ENCODE data around the gene TTC9B.

Gene TTC9B

DNA sequence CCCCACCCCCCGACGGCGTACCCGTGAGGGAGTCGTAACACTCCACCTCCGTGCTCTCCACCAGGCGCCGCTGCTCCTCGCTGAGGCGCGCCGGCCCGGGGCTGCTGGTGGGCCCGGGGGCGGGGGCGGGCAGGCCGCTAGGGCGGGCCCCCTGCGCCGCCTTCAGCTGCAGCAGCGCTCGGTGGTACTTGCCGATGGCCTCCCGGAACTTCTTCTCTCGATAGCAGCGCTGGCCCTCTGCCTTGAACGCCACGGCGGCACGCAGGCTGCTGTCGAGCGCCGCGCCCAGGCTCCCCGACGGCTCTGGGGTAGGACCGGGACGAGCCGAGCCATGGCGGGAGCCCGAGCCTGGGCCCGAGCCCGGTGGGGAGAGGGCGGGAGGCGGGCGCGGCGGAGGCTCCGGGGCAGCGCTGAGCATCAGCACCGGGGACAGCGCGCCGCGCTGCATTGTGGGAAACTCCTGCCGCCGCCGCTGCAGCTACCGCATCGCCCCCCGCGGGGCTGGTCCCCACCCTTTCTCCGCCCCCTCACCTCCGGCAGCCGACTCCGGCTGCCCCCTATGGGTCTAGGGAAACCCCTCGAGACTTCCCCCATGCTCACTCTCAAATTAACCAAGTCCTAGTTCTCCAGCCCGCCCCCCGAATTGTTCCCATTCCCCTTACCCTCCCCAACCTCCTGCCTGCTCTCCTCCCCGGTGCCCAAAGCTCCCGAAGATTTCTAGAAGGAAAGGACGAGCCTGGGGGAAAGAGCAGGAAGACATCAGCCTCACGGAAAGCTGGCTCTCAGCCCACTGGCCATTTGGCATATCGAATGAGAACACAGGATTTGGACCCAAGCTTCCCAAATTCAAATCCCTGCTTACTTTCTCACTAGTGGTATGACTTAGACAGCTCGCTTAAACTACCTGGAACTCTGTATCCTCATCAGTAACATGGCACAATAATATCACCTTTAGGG, at the start of gene TTC9B:
Gene TTC9B (minus strand): TSS at position 451 of the 957 bp plus-strand sequence. CDS start 3 bp downstream, at position 448.
- peak; percentile 57 for DNase-seq (ENCODE audit: low read depth, low spot score)
- TF ChIP-seq ZNF274 (IDR thresholded peaks at IDR 0.05; ENCODE audit: low read depth, low read length), result no peak
- TF ChIP-seq YY1 (IDR thresholded peaks at IDR 0.05; ENCODE audit: insufficient read depth, insufficient read length), result no peak
- no peak for TF ChIP-seq SUZ12 (IDR thresholded peaks at IDR 0.05; ENCODE audit: extremely low read depth, insufficient read depth, insufficient read length)
- Histone ChIP-seq H3K4me1 (ENCODE audit: insufficient read depth, insufficient read length) (peaks cover 4% of the 10 kb centered on the region), H3K9me3 (ENCODE audit: insufficient read depth, low read length) (peaks cover 10% of the 10 kb centered on the region; the same call in 1 of the 2 replicates), H3K9ac (ENCODE audit: insufficient read length, low read depth) (no peak within 1 kb of the TSS), H3K27me3 (ENCODE audit: insufficient read depth, insufficient read length) (peaks cover 37% of the 10 kb centered on the region), H3K36me3 (ENCODE audit: insufficient read depth, insufficient read length, low read length) (no peaks in the 10 kb centered on the region), H3K4me3 (ENCODE audit: insufficient read length, low read depth) (no peak within 1 kb of the TSS)

GRCh38 chr19:40267601-40267997, 49.4 kb upstream of the TTC9B start:
- Histone ChIP-seq H3K4me1 (ENCODE audit: insufficient read depth, insufficient read length) (peaks cover 20% of the 10 kb centered on the region), H3K36me3 (ENCODE audit: insufficient read depth, insufficient read length, low read length) (peaks cover 45% of the 10 kb centered on the region), H3K9ac (ENCODE audit: insufficient read length, low read depth) (no peak overlapping the region), H3K9me3 (ENCODE audit: insufficient read depth, low read length) (no peaks in the 10 kb centered on the region), H3K4me3 (ENCODE audit: insufficient read length, low read depth) (no peak overlapping the region), H3K27me3 (ENCODE audit: insufficient read depth, insufficient read length) (no peaks in the 10 kb centered on the region)
- DNase-seq (ENCODE audit: low read depth, low spot score), result no peak
- TF ChIP-seq YY1 (IDR thresholded peaks at IDR 0.05; ENCODE audit: insufficient read depth, insufficient read length) (no peak), ZNF274 (IDR thresholded peaks at IDR 0.05; ENCODE audit: low read depth, low read length) (no peak), SUZ12 (IDR thresholded peaks at IDR 0.05; ENCODE audit: extremely low read depth, insufficient read depth, insufficient read length) (no peak)

- Histone ChIP-seq H3K36me3 (ENCODE audit: insufficient read depth, insufficient read length, low read length) (peaks cover 48% of the 10 kb centered on the region), H3K27me3 (ENCODE audit: insufficient read depth, insufficient read length) (no peaks in the 10 kb centered on the region), H3K4me1 (ENCODE audit: insufficient read depth, insufficient read length) (peaks cover 20% of the 10 kb centered on the region), H3K4me3 (ENCODE audit: insufficient read length, low read depth) (no peak overlapping the region), H3K9ac (ENCODE audit: insufficient read length, low read depth) (no peak overlapping the region), H3K9me3 (ENCODE audit: insufficient read depth, low read length) (no peaks in the 10 kb centered on the region)
- no peak for DNase-seq (ENCODE audit: low read depth, low spot score)
- no peak for TF ChIP-seq ZNF274 (IDR thresholded peaks at IDR 0.05; ENCODE audit: low read depth, low read length)
- TF ChIP-seq SUZ12 (IDR thresholded peaks at IDR 0.05; ENCODE audit: extremely low read depth, insufficient read depth, insufficient read length), result no peak
- TF ChIP-seq YY1 (IDR thresholded peaks at IDR 0.05; ENCODE audit: insufficient read depth, insufficient read length), result no peak
Measured at GRCh38 chr19:40266912-40267600, 48.9 kb upstream of the TTC9B start.

- no peaks in the 10 kb centered on the region for H3K9me3 ChIP-seq (ENCODE audit: insufficient read depth, low read length)
- peaks cover 43% of the 10 kb centered on the region for H3K36me3 ChIP-seq (ENCODE audit: insufficient read depth, insufficient read length, low read length)
- H3K9ac ChIP-seq (ENCODE audit: insufficient read length, low read depth), result no peak overlapping the region
- no peak overlapping the region for H3K4me3 ChIP-seq (ENCODE audit: insufficient read length, low read depth)
- no peaks in the 10 kb centered on the region for H3K27me3 ChIP-seq (ENCODE audit: insufficient read depth, insufficient read length)
- H3K4me1 ChIP-seq (ENCODE audit: insufficient read depth, insufficient read length), result peaks cover 20% of the 10 kb centered on the region
- no peak for DNase-seq (ENCODE audit: low read depth, low spot score)
- TF ChIP-seq YY1 (IDR thresholded peaks at IDR 0.05; ENCODE audit: insufficient read depth, insufficient read length), result no peak
- no peak for TF ChIP-seq ZNF274 (IDR thresholded peaks at IDR 0.05; ENCODE audit: low read depth, low read length)
- TF ChIP-seq SUZ12 (IDR thresholded peaks at IDR 0.05; ENCODE audit: extremely low read depth, insufficient read depth, insufficient read length), result no peak
Measured at GRCh38 chr19:40266119-40266518, 47.9 kb upstream of the TTC9B start.

GRCh38 chr19:40265763-40266099, 47.5 kb upstream of the TTC9B start:
- no peak overlapping the region for H3K4me3 ChIP-seq (ENCODE audit: insufficient read length, low read depth)
- H3K9me3 ChIP-seq (ENCODE audit: insufficient read depth, low read length), result no peaks in the 10 kb centered on the region
- no peak overlapping the region for H3K9ac ChIP-seq (ENCODE audit: insufficient read length, low read depth)
- no peaks in the 10 kb centered on the region for H3K27me3 ChIP-seq (ENCODE audit: insufficient read depth, insufficient read length)
- DNase-seq (ENCODE audit: low read depth, low spot score), result no peak
- TF ChIP-seq SUZ12 (IDR thresholded peaks at IDR 0.05; ENCODE audit: extremely low read depth, insufficient read depth, insufficient read length), result no peak
- no peak for TF ChIP-seq ZNF274 (IDR thresholded peaks at IDR 0.05; ENCODE audit: low read depth, low read length)
- peaks cover 20% of the 10 kb centered on the region for H3K4me1 ChIP-seq (ENCODE audit: insufficient read depth, insufficient read length)
- peaks cover 43% of the 10 kb centered on the region for H3K36me3 ChIP-seq (ENCODE audit: insufficient read depth, insufficient read length, low read length)

- peaks cover 43% of the 10 kb centered on the region for H3K36me3 ChIP-seq (ENCODE audit: insufficient read depth, insufficient read length, low read length)
- DNase-seq (ENCODE audit: low read depth, low spot score), result no peak
- no peak overlapping the region for H3K4me3 ChIP-seq (ENCODE audit: insufficient read length, low read depth)
- no peak for TF ChIP-seq ZNF274 (IDR thresholded peaks at IDR 0.05; ENCODE audit: low read depth, low read length)
- TF ChIP-seq SUZ12 (IDR thresholded peaks at IDR 0.05; ENCODE audit: extremely low read depth, insufficient read depth, insufficient read length), result no peak
- no peak for TF ChIP-seq YY1 (IDR thresholded peaks at IDR 0.05; ENCODE audit: insufficient read depth, insufficient read length)
- no peaks in the 10 kb centered on the region for H3K27me3 ChIP-seq (ENCODE audit: insufficient read depth, insufficient read length)
- H3K9ac ChIP-seq (ENCODE audit: insufficient read length, low read depth), result no peak overlapping the region
- no peaks in the 10 kb centered on the region for H3K9me3 ChIP-seq (ENCODE audit: insufficient read depth, low read length)
- peaks cover 20% of the 10 kb centered on the region for H3K4me1 ChIP-seq (ENCODE audit: insufficient read depth, insufficient read length)
Measured at GRCh38 chr19:40265055-40265762, 47.0 kb upstream of the TTC9B start.
